IMR-90 (cell line): ENCODE data around the gene TOMM6.
A peak's percentile ranks its signal among the peaks of the same experiment; 100 is the strongest.

Source experiments
- BHLHE40 ChIP-seq: fragments of 150-350 bp; IDR thresholded peaks from 2 replicates; pipeline ENCODE4 v1.6.1; 2016; ENCODE audit warnings: mild to moderate bottlenecking, low read depth, low read length
- CEBPB ChIP-seq: IDR thresholded peaks from 2 replicates; pipeline ENCODE4 v1.6.1; 2012; ENCODE audit warnings: low read depth, low read length, improper control_type of control experiment
- CHD1 ChIP-seq: IDR thresholded peaks from 2 replicates; pipeline ENCODE4 v1.6.1; 2012; ENCODE audit warnings: low read depth, low read length, improper control_type of control experiment
- FOS ChIP-seq: fragments of 150-350 bp; IDR thresholded peaks from 2 replicates; pipeline ENCODE4 v1.6.1; 2016; ENCODE audit warnings: low read depth, low read length
- MAZ ChIP-seq: IDR thresholded peaks from 2 replicates; pipeline ENCODE4 v1.6.1; 2012; ENCODE audit warnings: low read depth, mild to moderate bottlenecking, low read length, improper control_type of control experiment, moderate library complexity, borderline replicate concordance
- MXI1 ChIP-seq: IDR thresholded peaks from 2 replicates; pipeline ENCODE4 v1.6.1; 2012; ENCODE audit warnings: low read depth, mild to moderate bottlenecking, low read length, moderate library complexity, borderline replicate concordance
- POLR2A ChIP-seq: IDR thresholded peaks from 2 replicates; pipeline ENCODE4 v1.6.1; 2012; ENCODE audit warnings: mild to moderate bottlenecking, low read depth, low read length
- RAD21 ChIP-seq: IDR thresholded peaks from 2 replicates; pipeline ENCODE4 v1.6.1; 2012; ENCODE audit warnings: low read length, improper control_type of control experiment
- RCOR1 ChIP-seq: IDR thresholded peaks from 2 replicates; pipeline ENCODE4 v1.6.1; 2012; ENCODE audit warnings: mild to moderate bottlenecking, low read length, improper control_type of control experiment; ENCODE audit not compliant: insufficient replicate concordance
- SMC3 ChIP-seq: fragments of 150-350 bp; IDR thresholded peaks from 2 replicates; pipeline ENCODE4 v1.6.1; 2016; ENCODE audit warnings: low read depth, mild to moderate bottlenecking, antibody characterized with exemption, low read length, moderate library complexity
- USF2 ChIP-seq: fragments of 150-350 bp; IDR thresholded peaks from 2 replicates; pipeline ENCODE4 v1.6.1; 2017; ENCODE audit warnings: mild to moderate bottlenecking, antibody characterized with exemption, low read length, low read depth
- TF ChIP-seq, protein P1 (sequence below): conservative IDR thresholded peaks from 2 replicates; pipeline ENCODE4 v1.5.1; 2012; ENCODE audit warnings: mild to moderate bottlenecking, low read depth, low read length, improper control_type of control experiment

- TF ChIP-seq CHD1 (no peak), SMC3 (no peak), FOS (no peak), POLR2A (no peak), MAZ (no peak), RCOR1 (no peak), CEBPB (peak; percentile 60), BHLHE40 (no peak), MXI1 (no peak), RAD21 (no peak), USF2 (no peak)
- TF ChIP-seq, protein P1, sequence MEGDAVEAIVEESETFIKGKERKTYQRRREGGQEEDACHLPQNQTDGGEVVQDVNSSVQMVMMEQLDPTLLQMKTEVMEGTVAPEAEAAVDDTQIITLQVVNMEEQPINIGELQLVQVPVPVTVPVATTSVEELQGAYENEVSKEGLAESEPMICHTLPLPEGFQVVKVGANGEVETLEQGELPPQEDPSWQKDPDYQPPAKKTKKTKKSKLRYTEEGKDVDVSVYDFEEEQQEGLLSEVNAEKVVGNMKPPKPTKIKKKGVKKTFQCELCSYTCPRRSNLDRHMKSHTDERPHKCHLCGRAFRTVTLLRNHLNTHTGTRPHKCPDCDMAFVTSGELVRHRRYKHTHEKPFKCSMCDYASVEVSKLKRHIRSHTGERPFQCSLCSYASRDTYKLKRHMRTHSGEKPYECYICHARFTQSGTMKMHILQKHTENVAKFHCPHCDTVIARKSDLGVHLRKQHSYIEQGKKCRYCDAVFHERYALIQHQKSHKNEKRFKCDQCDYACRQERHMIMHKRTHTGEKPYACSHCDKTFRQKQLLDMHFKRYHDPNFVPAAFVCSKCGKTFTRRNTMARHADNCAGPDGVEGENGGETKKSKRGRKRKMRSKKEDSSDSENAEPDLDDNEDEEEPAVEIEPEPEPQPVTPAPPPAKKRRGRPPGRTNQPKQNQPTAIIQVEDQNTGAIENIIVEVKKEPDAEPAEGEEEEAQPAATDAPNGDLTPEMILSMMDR: no peak
Observed at GRCh38 chr6:41747256-41748101, 40.0 kb upstream of the TOMM6 start, which contains the start of gene PGC.
